HepG2 (cell line): ENCODE measurements around the gene MAN1A1. TPM values are rescaled to one million over a fixed set of nuclear protein-coding genes. Genes with fewer than 3 reads are reported as not detected.

ENCODE experiments used
- CEBPB ChIP-seq: IDR thresholded peaks from 2 replicates; pipeline ENCODE4 v1.6.1; 2011; ENCODE audit warnings: low read depth, low read length, improper control_type of control experiment, borderline replicate concordance
- CREB3 ChIP-seq: sonication (generic); formaldehyde crosslinking; IDR thresholded peaks from 2 replicates; pipeline ENCODE4 v1.5.0; 2020; ENCODE audit warnings: missing genetic modification reagents
- MYC ChIP-seq: sonication (generic); formaldehyde crosslinking; IDR thresholded peaks from 2 replicates; pipeline ENCODE4 v1.9.0; 2021; ENCODE audit warnings: missing genetic modification reagents, borderline replicate concordance
- PHF5A ChIP-seq: IDR thresholded peaks from one replicate; pipeline ENCODE4 v1.6.1; 2018; ENCODE audit warnings: low read depth, missing genetic modification reagents; ENCODE audit not compliant: unreplicated experiment
- SIN3B ChIP-seq: fragments of 150-350 bp; IDR thresholded peaks from 2 replicates; pipeline ENCODE4 v1.6.1; 2014; ENCODE audit warnings: low read length
- SRSF4 ChIP-seq: fragments of 200-400 bp; formaldehyde crosslinking; IDR thresholded peaks from one replicate; pipeline ENCODE4 v1.6.1; 2018; ENCODE audit warnings: mild to moderate bottlenecking, low read depth, low read length, moderate library complexity; ENCODE audit not compliant: poor library complexity, severe bottlenecking
- TRIM22 ChIP-seq: fragments of 450-650 bp; IDR thresholded peaks from 2 replicates; pipeline ENCODE4 v1.6.1; 2017
- USF2 ChIP-seq, 2 experiments: sonication (generic) in 1 of 2; formaldehyde crosslinking in 1 of 2; IDR thresholded peaks; 2 replicates each; pipeline versions ENCODE4 v1.5.1 to v1.6.1; 2011 to 2020; ENCODE audit warnings: borderline replicate concordance in 1 of 2, low read depth in 1 of 2, low read length in 1 of 2, mild to moderate bottlenecking in 1 of 2, missing genetic modification reagents in 1 of 2, moderate library complexity in 1 of 2
- YEATS4 ChIP-seq: sonication (generic); formaldehyde crosslinking; IDR thresholded peaks from 2 replicates; pipeline ENCODE4 v1.4.0; 2020; ENCODE audit warnings: missing genetic modification reagents, borderline replicate concordance
- ZFP36L1 ChIP-seq: sonication (generic); formaldehyde crosslinking; IDR thresholded peaks from 2 replicates; pipeline ENCODE4 v1.8.0; 2022; ENCODE audit warnings: mild to moderate bottlenecking, missing genetic modification reagents, moderate library complexity
- ZHX1 ChIP-seq: sonication (generic); formaldehyde crosslinking; IDR thresholded peaks from 2 replicates; pipeline ENCODE4 v1.8.1; 2022; ENCODE audit warnings: low read depth, mild to moderate bottlenecking, missing genetic modification reagents
- ZMAT5 ChIP-seq: sonication (generic); formaldehyde crosslinking; IDR thresholded peaks from 2 replicates; pipeline ENCODE4 v1.5.0; 2020; ENCODE audit warnings: mild to moderate bottlenecking, low read depth, missing genetic modification reagents, borderline replicate concordance
- ZNF276 ChIP-seq: sonication (generic); formaldehyde crosslinking; IDR thresholded peaks from 2 replicates; pipeline ENCODE4 v1.4.0; 2020; ENCODE audit warnings: mild to moderate bottlenecking, low read depth, missing genetic modification reagents
- ZNF710 ChIP-seq: sonication (generic); formaldehyde crosslinking; IDR thresholded peaks from 2 replicates; pipeline ENCODE4 v1.5.0; 2020; ENCODE audit warnings: mild to moderate bottlenecking, missing genetic modification reagents, borderline replicate concordance
- ZNF784 ChIP-seq: sonication (generic); formaldehyde crosslinking; IDR thresholded peaks from 2 replicates; pipeline ENCODE4 v1.5.1; 2020; ENCODE audit warnings: missing genetic modification reagents, mild to moderate bottlenecking, borderline replicate concordance
- polyA plus RNA-seq, 8 experiments: library from polyadenylated mRNA; depleted of rRNA in 3 of 8; stranded (reverse) in 7 of 8; unstranded in 1 of 8; fragments of >200 nt; fragmentation: Illumina TruSeq in 4 of 8; extraction: Trizol in 4 of 8; gene quantifications; 2 replicates each; pipeline versions ENCODE4 v1.2.1 to v1.2.3, GENCODE V29; 2011 to 2016; ENCODE audit warnings: low read depth in 4 of 8, missing spikeins in 1 of 8, mixed read lengths in 1 of 8; ENCODE audit not compliant: insufficient read depth in 1 of 8
- total RNA-seq, 5 experiments: library from RNA; depleted of rRNA; stranded (reverse); fragments of >200 nt; fragmentation: Illumina TruSeq; extraction: Trizol; gene quantifications; 2 replicates each; pipeline ENCODE4 v1.2.3, GENCODE V29; 2016; ENCODE audit warnings: low read depth in 1 of 5

The MAN1A1 gene
- total and polyA plus RNA-seq, 2 of the 13 experiments (the other 11 are each of a cell fraction or from before 2014, with no cell fraction given) = 156 to 236 TPM

- TF ChIP-seq USF2 (IDR thresholded peaks at IDR 0.05; ENCODE audit: low read depth, low read length) = no peak
- TF ChIP-seq USF2 (CRISPR knock-in tag; IDR thresholded peaks at IDR 0.05; ENCODE audit: borderline replicate concordance) = no peak
- no peak for TF ChIP-seq ZNF784
- peak; percentile 39 for TF ChIP-seq PHF5A (CRISPR knock-in tag)
- no peak for TF ChIP-seq SRSF4
- TF ChIP-seq ZNF710 (CRISPR knock-in tag) = 0 out of 2 replicates have a peak, but pooled peaks have one; percentile 30
- no peak for TF ChIP-seq ZMAT5
- no peak for TF ChIP-seq ZNF276 (CRISPR knock-in tag)
- no peak for TF ChIP-seq ZHX1
- no peak for TF ChIP-seq ZFP36L1
- TF ChIP-seq MYC = no peak
- no peak for TF ChIP-seq CEBPB
- no peak for TF ChIP-seq SIN3B
- TF ChIP-seq CREB3 = no peak
- TF ChIP-seq TRIM22 = no peak
- TF ChIP-seq YEATS4 = no peak
Measured at GRCh38 chr6:119259027-119259426, 90.5 kb downstream of the MAN1A1 start (continued).
